Occipital lobe (tissue), 2 donors: ENCODE data around the gene YIPF4. TPM values are rescaled to one million over a fixed set of nuclear protein-coding genes. Genes with fewer than 3 reads are reported as not detected.
"Not testable (repeated sequence)": the region's sequence is repeated elsewhere in the genome, so short reads cannot be mapped to it uniquely, and the experiment has no call there.

Experiments
- DNase-seq: peaks from one replicate; lab custom pipeline; 2025; lab: John Stamatoyannopoulos, UW
- total RNA-seq: library from RNA; depleted of rRNA; stranded (reverse); fragments of >200 nt; gene quantifications from one replicate; pipeline ENCODE4 v1.2.3, GENCODE V29; 2014

Gene YIPF4
- total RNA-seq: 46.8 TPM

- DNase-seq: peak; percentile 84
Measured at GRCh38 chr2:32277674-32278477, at the start of gene YIPF4. TSS of gene YIPF4 (plus strand) at chr2:32277904. CDS start at chr2:32278156, 252 bp downstream.

- DNase-seq: no peak
Measured at GRCh38 chr2:32228181-32228580, 49.5 kb upstream of the YIPF4 start.

GRCh38 chr2:32229635-32230034, 48.1 kb upstream of the YIPF4 start:
- no peak for DNase-seq

GRCh38 chr2:32231959-32232358, 45.7 kb upstream of the YIPF4 start:
- DNase-seq: no peak

GRCh38 chr2:32235315-32235714, 42.4 kb upstream of the YIPF4 start:
- no peak for DNase-seq

- no peak for DNase-seq
Measured at GRCh38 chr2:32237488-32237887, 40.2 kb upstream of the YIPF4 start.

GRCh38 chr2:32237996-32238395, 39.7 kb upstream of the YIPF4 start:
- no peak for DNase-seq

- DNase-seq: no peak
Measured at GRCh38 chr2:32242331-32242730, 35.4 kb upstream of the YIPF4 start.

GRCh38 chr2:32246911-32247310, 30.8 kb upstream of the YIPF4 start:
- no peak for DNase-seq

- no peak for DNase-seq
Measured at GRCh38 chr2:32248299-32248698, 29.4 kb upstream of the YIPF4 start.

- no peak for DNase-seq
Measured at GRCh38 chr2:32249731-32250236, 27.9 kb upstream of the YIPF4 start.

GRCh38 chr2:32250290-32250689, 27.4 kb upstream of the YIPF4 start:
- DNase-seq: no peak

GRCh38 chr2:32258242-32258641, 19.5 kb upstream of the YIPF4 start:
- no peak for DNase-seq

- no peak for DNase-seq
Measured at GRCh38 chr2:32260376-32260775, 17.3 kb upstream of the YIPF4 start.

- no peak for DNase-seq
Measured at GRCh38 chr2:32262105-32262504, 15.6 kb upstream of the YIPF4 start.

- no peak for DNase-seq
Measured at GRCh38 chr2:32264422-32265105, 13.1 kb upstream of the YIPF4 start, which contains the start of gene NLRC4. TSS of gene NLRC4 (minus strand) at chr2:32264886. CDS start at chr2:32256775, 8,111 bp downstream.

- no peak for DNase-seq
Measured at GRCh38 chr2:32271063-32271462, 6.6 kb upstream of the YIPF4 start.

GRCh38 chr2:32272279-32272678, 5.4 kb upstream of the YIPF4 start:
- no peak for DNase-seq

GRCh38 chr2:32274289-32274688, 3.4 kb upstream of the YIPF4 start:
- DNase-seq: no peak

- DNase-seq: not testable (repeated sequence)
Measured at GRCh38 chr2:32275790-32276189, 1.9 kb upstream of the YIPF4 start.

- no peak for DNase-seq
Measured at GRCh38 chr2:32277363-32277673, 386 bp upstream of the YIPF4 start.

GRCh38 chr2:32278478-32278853, 762 bp downstream of the YIPF4 start:
- DNase-seq: no peak

GRCh38 chr2:32284321-32284720, 6.6 kb downstream of the YIPF4 start:
- DNase-seq: no peak
